NT2/D1 (cell line): ENCODE measurements around the gene PLXNA4.

Experiments used
- SUZ12 ChIP-seq: IDR thresholded peaks from 2 replicates; pipeline ENCODE4 v1.6.1; 2011; ENCODE audit not compliant: insufficient read length, insufficient read depth; ENCODE audit errors: extremely low read depth
- YY1 ChIP-seq: IDR thresholded peaks from 2 replicates; pipeline ENCODE4 v1.6.1; 2011; ENCODE audit not compliant: insufficient read length, insufficient read depth
- ZNF274 ChIP-seq: IDR thresholded peaks from 2 replicates; pipeline ENCODE4 v1.6.1; 2011; ENCODE audit warnings: mild to moderate bottlenecking, low read depth, low read length

DNA sequence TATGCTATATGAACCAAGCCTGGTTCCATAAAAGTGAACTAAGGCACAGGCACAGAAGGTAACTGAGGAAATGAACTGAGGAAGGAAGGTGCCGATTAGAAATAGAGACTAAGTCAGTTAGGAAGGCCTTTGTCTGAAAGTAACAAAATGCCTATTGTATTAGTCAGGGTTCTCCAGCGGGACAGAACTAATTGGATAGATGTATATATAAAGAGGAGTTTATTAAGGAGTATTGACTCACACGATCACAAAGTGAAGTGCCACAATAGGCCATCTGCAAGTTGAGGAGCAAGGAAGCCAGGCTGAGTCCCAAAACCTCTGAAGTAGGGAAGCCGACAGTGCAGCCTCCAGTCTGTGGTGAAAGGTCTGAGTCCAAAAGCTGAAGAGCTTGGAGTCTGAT lies 13.9 kb upstream of the PLXNA4 start:
- no peak for TF ChIP-seq SUZ12
- TF ChIP-seq YY1, result no peak
- TF ChIP-seq ZNF274, result no peak
